Activated CD4-positive, CD25-positive, alpha-beta regulatory T cell treated with anti-CD3 and anti-CD28 coated beads, Interleukin-2, amount 50 U/mL, for 72 hours (primary cell): ENCODE data around the gene NBAS.
A peak's percentile ranks its signal among the peaks of the same experiment; 100 is the strongest.

ENCODE experiments used
- DNase-seq: peaks from one replicate; pipeline ENCODE4 v3.0.0; 2021

Gene NBAS

DNA sequence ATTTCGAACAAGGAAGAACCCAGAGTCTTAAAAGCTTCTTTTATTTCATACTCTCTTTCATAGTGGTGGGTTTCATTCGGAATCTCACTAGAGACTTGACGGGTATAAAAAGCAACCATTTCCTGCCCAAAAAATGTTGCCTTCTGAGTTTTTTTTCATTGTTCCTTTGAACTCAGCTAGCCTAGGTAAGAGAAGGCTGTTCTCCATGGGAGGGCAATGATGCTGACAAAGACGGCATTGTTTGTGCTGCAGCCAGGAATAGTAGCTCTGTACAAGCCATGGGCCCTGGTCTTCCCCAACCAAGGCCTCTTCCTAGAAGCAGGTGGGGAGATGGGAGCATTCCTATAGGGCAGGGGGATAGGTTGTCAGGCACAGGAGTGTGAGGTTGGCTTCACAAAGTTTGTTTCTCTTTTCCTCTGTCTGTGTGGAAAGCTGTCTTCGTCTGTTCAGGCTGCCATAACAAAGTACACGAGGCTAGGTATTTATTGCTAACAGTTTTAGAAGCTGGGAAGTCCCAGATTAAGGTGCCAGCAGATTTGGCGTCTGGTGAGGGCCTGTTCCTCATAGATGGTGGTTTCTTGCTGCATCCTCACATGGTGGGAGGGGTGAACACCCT, 405.1 kb downstream of the NBAS start:
- no peak for DNase-seq

DNA sequence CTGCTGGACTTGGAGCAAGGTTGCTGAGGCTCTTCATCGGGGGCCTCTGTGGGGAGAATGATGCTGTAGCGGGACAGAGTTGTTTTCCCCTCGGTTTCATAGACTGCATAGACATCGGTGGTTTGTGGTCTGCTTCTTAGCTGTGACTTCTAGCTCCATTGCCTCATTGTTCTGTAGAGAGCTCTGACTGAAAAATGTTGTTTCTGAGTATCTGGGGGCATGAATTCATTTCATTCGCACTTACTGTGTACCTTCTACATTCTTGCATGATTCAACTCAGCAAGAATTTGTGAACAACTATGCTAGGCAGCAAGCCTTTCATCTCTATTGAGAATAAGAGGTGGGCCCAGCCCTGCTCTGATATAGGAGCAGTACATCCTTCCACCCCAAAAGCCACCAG, 406.8 kb downstream of the NBAS start:
- DNase-seq: no peak

DNA sequence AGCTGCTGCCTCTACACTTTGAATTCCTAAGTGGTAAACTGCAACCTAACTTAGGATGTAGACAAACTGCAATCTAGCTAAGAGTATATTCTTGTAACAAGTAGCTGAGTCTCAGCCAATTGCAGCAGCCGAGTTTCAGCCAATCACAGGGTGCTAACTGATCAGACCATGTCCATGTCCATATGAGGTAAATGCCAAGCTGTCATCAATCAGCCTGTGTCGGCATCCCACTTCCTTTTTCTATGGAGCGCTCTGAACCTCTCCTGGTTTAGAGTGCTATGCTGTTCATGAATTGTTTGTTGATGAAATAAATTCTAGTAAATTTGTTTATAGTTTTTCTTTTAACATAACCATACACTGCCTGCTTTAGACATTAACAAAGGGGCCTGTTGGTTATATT, 408.8 kb downstream of the NBAS start:
- DNase-seq: no peak

DNA sequence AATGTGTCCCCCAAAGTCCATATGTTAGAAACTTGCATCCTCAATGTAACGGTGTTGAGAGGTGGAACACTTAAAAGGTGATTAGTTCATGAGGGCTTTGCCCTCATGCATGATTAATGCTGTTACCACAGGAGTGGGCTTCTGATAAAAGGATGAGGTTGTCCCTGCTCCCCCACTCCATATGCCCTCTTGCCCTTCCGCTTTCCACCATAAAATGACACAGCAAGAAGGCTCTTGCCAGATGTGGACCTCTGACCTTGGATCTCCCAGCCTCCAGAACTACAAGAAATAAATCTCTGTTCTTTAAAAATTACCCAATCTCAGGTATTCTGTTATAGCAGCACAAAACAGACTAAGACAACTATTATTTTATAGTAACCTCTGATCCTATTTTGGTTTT, 412.1 kb downstream of the NBAS start:
- no peak for DNase-seq

DNA sequence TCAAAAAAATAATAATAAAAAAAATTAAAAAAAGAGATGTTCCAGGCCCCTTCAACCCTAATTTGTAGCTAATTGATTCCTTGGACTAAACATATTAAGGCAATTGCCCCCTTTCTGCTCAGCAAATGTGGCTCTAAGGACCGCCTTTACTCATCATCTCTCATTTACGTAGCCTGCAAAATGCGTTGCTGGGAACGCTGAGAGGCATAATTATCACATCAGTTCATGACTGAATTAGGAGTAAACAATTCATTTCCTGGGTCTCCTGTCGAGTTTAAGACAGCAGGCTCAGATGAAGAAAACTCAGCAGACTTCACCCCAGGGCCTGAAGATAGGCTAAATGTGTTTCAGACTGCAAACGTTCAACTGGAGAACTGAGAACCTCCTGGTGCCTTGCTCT, 413.5 kb downstream of the NBAS start:
- no peak for DNase-seq

DNA sequence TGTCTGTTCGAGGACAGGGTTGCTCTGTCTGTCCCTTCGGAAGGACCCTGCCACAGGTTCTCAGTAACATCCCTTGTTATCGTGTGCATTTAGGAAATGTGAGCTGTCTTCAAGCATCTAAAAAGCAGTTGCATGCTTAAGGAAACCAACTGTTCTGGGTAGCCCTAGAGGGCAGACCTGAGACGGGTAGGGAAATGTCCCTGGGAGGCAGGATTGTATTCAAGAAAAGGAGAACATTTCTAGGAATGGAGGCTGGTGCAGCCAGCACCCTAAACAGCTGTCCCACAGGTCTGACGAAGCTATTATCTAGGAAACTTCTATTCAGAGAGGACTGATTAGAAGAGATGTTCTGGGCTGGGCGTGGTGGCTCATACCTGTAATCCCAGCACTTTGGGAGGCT, 414.2 kb downstream of the NBAS start:
- DNase-seq: no peak

DNA sequence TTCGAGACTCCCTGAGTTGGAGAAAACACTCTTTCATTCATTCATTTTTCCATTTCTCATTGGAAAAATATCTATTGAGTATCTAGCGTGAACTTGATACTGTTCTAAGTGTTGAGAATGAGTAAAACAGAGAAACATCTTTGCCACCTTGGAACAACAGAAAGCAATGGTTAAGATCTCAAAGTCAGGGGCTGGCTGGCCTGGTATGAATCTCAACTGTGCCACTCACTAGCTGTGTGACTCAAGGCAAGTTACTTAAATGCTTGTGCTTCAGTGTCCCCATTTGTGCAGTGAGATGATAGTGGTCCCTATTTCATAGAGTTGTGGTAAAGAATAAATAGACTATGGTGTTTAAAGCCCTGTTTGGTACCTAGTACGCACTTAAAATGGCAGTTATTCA, 415.2 kb downstream of the NBAS start:
- no peak for DNase-seq

DNA sequence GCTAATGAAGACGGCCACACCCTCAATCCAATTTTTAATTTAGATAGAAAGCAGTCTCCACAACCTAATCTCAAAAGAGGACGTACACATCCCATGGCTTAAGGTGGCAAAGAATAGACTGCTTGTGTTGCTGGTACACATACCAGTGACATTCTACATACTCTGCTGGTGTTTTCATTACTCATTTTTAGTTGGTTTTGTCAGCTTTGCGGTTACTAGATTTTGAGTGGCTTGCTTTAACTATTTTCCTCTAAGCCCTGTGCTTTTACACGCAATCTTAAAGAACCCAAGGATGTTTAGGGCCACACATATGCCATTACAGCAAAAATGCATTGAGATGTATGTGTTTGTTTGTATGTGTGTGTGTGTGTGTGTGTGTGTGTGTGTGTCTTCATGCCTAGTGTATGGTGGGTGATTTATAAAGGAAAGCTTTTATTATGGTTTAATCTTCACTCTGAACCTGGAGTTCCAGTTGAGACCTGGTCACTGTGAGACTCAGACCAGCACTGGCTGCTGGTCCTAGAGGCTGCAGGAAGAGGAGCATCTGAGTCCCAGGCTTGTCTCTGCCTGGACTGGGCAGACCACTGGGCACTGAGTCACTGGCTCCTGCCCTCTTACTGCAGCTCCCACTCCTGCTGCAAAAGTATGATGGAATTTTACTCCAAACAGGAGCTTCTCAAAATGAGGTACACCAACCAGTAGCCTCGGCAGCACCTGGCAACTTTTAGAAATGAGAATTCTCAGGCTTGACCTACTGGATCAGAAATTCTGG, 415.9 kb downstream of the NBAS start:
- no peak for DNase-seq

DNA sequence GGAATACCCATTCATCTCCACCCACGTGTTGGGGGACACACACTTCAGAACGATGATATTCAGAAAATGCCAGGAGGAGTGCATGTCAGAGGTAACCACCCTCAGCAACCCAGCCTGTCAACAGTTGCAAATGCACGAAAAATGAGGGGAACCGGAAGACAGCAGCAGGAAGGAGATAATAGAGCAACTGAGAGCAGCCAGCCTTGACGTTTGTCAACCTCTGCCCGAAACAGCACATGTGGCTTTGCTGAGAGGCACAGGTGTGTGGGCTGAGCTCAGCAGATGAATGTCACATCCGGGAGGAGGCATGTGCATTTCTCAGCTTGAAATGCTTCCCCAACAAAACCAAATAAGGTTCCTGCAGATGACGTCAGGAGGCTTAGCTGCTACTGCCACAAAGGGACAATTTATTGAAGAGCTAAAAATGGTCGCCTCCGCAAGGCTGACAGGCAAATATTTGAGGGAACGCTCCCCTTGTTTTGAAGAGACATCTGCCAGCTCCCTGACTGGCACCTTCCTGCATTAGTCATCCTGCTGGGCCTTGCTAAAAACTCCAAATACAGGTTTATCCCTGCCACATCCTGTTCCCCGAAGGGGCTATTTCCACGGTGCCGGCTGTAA, 419.0 kb downstream of the NBAS start:
- peak; percentile 51 for DNase-seq

DNA sequence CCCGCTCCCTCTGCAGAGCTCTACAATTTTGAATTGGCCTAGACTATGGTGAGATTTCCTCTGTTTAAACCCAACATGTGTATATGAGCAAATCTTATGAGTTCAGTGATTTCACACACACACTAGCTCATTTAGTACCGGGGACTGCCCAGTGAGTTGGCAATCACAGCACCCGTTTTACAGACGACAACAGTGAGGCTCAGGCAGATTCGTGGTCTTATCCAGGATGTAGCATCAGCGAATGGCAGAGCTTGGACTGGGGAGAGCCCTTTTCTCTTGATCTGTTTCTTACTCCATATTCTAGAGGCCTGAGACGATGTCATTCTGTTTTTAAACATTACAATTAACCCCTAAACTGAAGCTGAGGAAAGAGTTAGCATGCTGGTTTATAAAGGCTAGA, 419.9 kb downstream of the NBAS start:
- no peak for DNase-seq

DNA sequence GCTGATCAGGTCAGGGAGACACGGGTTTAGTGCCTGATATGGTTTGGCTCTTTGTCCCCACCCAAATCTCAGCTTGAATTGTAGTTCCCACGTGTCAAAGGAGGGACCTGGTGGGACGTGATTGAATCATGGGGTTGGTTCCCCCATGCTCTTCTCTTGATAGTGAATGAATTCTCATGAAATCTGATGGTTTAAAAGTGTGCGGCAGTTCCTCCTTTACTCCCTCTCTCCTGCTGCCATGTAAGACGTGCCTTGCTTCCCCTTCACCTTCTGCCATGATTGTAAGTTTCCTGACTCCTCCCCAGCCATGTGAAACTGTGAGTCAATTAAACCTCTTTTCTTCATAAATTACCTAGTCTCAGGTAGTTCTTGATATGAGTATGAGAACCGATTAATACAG, 424.5 kb downstream of the NBAS start:
- no peak for DNase-seq

DNA sequence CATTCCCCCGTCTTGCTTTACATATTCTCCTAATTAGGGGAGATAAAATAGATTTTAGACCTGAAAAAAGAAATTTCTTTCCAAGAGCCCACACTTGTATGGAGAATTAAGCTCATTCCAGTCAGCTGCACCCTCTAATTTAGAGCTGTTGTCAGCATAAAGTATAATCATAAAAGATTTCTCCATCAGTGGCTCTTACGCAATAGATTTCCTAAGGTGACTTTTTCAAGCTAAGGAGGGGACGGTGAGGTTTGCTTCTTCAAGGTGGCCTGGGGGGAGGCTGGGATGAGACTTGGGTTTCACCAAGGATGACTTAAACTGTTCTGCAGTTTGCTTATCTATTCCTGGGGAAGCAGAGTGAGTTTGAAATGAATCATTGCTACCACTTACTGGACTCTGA, 426.2 kb downstream of the NBAS start:
- DNase-seq: no peak

DNA sequence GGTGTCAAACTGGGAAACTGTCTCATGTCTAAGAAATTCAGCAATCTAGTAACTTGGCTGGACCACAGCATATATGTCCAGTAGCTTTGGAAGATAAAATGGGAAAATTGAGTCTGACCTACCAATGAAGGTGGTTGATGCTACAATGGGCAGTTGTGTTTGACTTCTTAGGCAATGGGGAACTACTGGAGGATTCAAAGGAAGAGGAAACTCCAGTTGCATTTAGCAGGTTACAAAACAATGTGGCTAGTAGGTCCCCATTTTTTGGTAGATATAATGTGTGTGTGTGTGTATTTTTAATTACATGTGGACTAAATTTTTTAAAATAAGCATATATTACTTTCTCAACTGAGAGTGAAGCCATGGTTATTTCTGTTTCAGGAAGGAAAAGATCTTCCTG, 427.7 kb downstream of the NBAS start:
- no peak for DNase-seq

DNA sequence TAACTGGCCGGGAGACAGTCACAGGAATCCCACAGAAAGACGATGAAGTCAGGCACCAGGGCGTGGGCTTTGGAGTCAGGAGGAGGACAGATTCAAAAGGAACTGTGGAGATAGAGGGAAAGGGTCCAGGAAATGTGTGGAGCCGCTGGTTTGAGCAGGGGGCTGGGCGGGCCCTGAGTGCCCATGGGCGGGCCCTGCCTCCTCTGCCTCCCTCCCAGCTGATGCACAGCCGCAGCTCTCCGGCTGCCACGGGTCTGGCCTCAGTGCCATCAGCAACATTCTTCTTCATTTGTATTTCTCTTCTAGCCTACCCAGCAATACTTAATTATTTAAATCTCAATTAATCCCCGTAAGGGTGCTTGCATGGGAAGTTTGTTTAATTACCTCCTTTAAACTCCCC, 432.3 kb downstream of the NBAS start:
- DNase-seq: no peak

DNA sequence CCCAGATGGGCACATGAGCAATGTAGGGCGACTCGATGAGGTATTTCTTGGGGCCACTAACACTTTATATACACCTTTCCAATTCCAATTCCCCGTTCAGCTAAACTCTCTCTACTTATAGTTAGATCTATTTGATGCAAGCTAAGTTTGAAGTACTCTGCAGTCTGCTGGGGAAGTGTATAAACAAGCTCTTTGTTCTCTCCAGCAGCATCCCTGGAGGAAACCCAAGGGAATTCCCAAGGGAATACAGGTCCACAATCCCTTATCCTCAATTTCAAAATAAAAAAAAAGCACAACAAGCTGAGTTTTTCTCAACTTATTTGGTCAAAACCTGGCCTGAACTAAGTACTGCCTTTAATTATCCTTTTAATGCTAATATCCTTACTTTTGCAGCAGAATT, 433.3 kb downstream of the NBAS start:
- DNase-seq: no peak

DNA sequence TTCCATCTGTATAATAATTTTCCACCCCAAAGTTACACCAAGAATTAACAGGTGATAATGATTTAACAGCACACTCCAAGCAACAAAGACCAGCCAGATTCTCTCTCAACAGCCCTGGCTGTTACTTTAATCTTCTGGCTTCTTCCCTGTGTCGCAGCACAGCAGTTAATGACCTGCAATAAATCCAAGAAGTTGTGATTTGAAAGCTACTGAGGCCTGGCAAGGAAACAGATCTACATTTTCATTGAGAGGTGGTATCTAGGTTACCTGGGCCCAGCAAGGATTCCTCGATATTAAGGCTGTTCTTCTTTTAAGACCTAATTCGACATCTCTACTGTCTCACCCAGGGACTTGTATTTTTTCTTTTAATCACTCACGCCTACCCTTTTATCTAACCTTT, 433.8 kb downstream of the NBAS start:
- DNase-seq: no peak

DNA sequence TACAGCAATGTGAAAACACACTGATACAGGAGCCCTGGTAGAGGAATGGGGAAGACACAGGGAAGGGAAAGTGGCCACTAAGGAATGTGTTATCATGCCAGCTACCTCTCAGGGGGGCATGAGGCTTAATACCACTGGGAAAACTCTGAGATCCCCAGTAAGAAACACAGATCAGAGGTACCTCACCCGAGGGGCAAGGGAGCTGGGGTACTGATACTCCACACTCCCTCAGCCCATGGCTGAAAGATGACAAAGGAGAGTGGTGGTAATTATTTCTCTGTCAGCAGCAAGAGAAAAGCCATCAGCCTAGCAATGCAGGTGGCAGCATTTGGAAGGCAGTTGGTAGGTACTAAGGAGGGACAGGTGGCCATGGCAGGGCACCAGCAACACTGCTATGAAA, 434.8 kb downstream of the NBAS start:
- no peak for DNase-seq

DNA sequence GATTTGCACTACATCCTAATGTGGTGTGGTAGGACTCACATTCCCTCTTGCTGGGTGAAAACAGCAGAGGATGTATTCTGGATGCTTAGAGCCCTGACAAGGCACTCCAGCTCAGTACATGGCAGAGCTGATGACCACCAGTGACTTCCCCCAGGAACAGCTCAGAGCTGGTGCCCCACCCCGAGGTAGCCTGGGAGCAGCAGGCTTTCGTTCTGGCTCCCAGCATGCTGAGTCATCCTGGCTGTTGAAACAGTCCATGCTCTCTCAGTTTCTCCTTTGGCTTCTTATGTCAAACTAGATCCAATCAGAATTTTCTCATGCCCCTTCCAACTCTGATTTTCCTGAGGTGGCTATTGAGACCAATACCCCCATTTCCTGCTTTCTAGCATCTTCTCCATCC, 438.2 kb downstream of the NBAS start:
- no peak for DNase-seq

DNA sequence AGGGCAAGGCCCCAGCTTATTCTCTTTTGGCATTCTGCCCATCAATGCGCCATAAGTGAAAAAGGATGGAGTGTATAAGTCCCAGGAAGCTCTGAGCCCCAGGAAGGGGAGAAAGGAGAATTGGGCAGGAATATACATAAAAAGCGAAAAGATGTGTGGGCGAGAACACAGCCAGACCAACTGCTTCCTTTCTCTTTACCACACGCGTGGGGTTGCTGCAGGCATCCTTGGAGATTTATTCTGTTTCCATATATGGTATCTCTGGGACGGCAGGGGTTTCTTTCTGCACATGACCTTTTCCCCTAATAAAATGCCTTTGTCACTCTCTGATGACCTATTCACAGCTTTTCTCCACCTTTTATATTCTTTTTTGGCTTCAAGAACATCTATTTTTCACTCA, 440.5 kb downstream of the NBAS start:
- no peak for DNase-seq

DNA sequence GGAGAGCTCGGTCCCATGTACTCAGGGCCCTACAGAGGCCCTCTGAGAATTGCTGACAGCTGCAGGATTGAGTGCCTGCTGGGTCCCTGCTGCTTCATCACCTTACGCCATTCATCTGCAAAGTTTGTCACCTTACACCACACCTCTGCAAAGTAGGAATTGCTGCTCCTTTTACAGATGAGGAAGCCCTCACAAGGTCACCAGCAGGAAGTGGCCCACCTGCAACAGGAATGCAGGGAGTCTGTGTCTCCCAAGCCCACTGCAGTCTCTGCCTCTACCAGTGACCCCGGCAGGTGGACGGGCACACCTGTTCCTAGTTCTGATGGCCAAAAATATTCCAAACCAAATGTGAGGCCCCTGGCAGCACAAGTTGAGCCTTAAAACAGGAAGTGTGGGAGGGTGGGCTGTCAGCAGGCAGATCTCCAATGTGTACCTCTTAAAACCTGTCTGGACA, 441.4 kb downstream of the NBAS start:
- DNase-seq: no peak

DNA sequence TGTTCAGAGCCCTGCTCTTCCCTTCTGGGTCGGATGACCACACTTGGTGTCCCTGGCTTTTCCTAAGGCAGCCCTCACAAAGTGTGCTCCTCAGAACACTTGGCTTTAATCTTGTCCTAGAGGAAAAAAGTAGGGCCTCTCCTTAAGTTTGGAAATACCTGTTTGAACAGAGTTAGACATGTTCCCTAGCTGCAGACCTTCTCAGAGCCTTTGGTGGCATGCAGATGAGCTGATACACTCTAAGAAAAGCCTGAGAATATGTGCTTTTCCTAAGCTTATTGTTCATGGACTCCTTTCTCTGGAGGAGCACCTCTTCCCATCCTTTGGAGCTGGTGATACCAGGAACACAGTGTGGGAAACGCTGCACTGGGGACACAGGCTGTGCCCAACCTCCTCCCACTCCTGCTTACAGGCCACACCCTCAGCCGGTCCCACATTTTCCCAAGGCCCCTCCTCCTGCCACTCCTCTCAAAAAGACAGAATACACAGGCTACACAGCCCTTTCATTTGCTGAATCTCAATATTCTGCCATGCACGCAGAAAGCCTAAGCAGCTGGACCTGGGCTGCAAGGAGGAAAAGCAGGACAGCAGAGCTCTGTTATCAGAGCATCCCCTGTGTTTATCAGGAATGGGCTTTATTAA, 443.6 kb downstream of the NBAS start:
- DNase-seq: no peak
